HepG2 (cell line): ENCODE measurements around the gene RBMS2. TPM values are rescaled to one million over a fixed set of nuclear protein-coding genes. Genes with fewer than 3 reads are reported as not detected.

ENCODE experiments used
- ATAC-seq: fragments of 200-7000 bp; cut with Tn5 transposase; 3 replicates; pipeline ENCODE4 v1.9.1; 2020; ENCODE audit warnings: mild to moderate bottlenecking, moderate library complexity
- BruUV-seq: library from RNA; stranded (reverse); fragments of 400-500 nt; replicated peaks from 2 replicates; lab custom pipeline; 2021; lab: Mats Ljungman, UMichigan
- CTCF ChIA-PET: fragments of 300-600 bp; formaldehyde crosslinking; extraction: SDS; loops from one replicate; lab custom pipeline; 2021; ENCODE audit warnings: low total read pairs, inconsistent platforms, low intra/inter-chr PET ratio; lab: Yijun Ruan, JAX
- POLR2A ChIA-PET: fragments of 350-600 bp; sonication (Branson Sonifier 250); formaldehyde crosslinking; loops from one replicate; lab custom pipeline; 2020; ENCODE audit warnings: antibody characterized with exemption, inconsistent platforms; lab: Yijun Ruan, JAX
- DNase-seq: peaks from one replicate; pipeline ENCODE4 v3.0.0-alpha.2; 2015; ENCODE audit warnings: low spot score
- FAIRE-seq: peaks from 3 replicates; lab custom pipeline; 2011; peaks lifted over from hg19 to GRCh38; lab: Jason Lieb, UNC
- H2AFZ ChIP-seq: one replicate; pipeline ENCODE4 v1.6.1; 2011; ENCODE audit warnings: low read length, inconsistent platforms
- H3K27ac ChIP-seq: fragments of 300-600 bp; 3 replicates; pipeline ENCODE4 v1.8.0; 2011; ENCODE audit warnings: mixed run types, mild to moderate bottlenecking, mixed read lengths, low read length, inconsistent platforms; ENCODE audit not compliant: insufficient read depth; ENCODE audit errors: extremely low read length
- H3K27me3 ChIP-seq, 2 experiments: fragments of 200-600 bp in 1 of 2; 2 replicates in 1 of 2; 3 replicates in 1 of 2; pipeline versions ENCODE4 v1.6.0 to v1.8.0; 2011; ENCODE audit warnings: low read length in 2 of 2, mild to moderate bottlenecking in 2 of 2, moderate library complexity in 2 of 2, inconsistent platforms in 1 of 2; ENCODE audit not compliant: insufficient read depth in 2 of 2, control insufficient read depth in 1 of 2
- H3K36me3 ChIP-seq, 2 experiments: fragments of 200-600 bp in 1 of 2; replicated peaks in 1 of 2; 2 replicates in 1 of 2; 3 replicates in 1 of 2; pipeline versions ENCODE4 v1.5.1 to v1.8.0; 2011; ENCODE audit warnings: low read length in 2 of 2, inconsistent platforms in 1 of 2; ENCODE audit not compliant: insufficient read depth in 2 of 2, control insufficient read depth in 1 of 2
- H3K4me1 ChIP-seq: 2 replicates; pipeline ENCODE4 v1.5.1; 2012; ENCODE audit warnings: low read length, inconsistent platforms; ENCODE audit not compliant: insufficient read depth
- H3K4me2 ChIP-seq: 2 replicates; pipeline ENCODE4 v1.6.0; 2011; ENCODE audit warnings: low read depth, low read length, inconsistent platforms
- H3K4me3 ChIP-seq, 3 experiments: fragments of 200-600 bp in 1 of 3; sonication (generic), shearing (Covaris generic) in 1 of 3; replicated peaks in 1 of 3; 2 replicates each; pipeline ENCODE4 v1.5.1; 2011 to 2016; ENCODE audit warnings: low read length in 3 of 3, inconsistent platforms in 2 of 3, low read depth in 2 of 3, mild to moderate bottlenecking in 2 of 3, control low read depth in 1 of 3, mixed read lengths in 1 of 3; ENCODE audit not compliant: insufficient read depth in 1 of 3
- H3K79me2 ChIP-seq: one replicate; pipeline ENCODE4 v1.6.1; 2011; ENCODE audit warnings: low read length, inconsistent platforms; ENCODE audit not compliant: insufficient read depth
- H3K9ac ChIP-seq: 2 replicates; pipeline ENCODE4 v1.6.0; 2011; ENCODE audit warnings: mild to moderate bottlenecking, low read depth, low read length, inconsistent platforms; ENCODE audit not compliant: insufficient read depth
- H3K9me3 ChIP-seq: 2 replicates; pipeline ENCODE4 v1.5.1; 2012; ENCODE audit warnings: mild to moderate bottlenecking, low read length
- H4K20me1 ChIP-seq: 2 replicates; pipeline ENCODE4 v1.6.0; 2011; ENCODE audit warnings: inconsistent platforms, mild to moderate bottlenecking, low read length, moderate library complexity; ENCODE audit not compliant: insufficient read depth
- TFDP2 ChIP-seq: sonication (generic); formaldehyde crosslinking; IDR thresholded peaks from 2 replicates; pipeline ENCODE4 v1.4.0; 2020; ENCODE audit warnings: missing genetic modification reagents
- THAP8 ChIP-seq: sonication (generic); formaldehyde crosslinking; IDR thresholded peaks from 2 replicates; pipeline ENCODE4 v1.5.1; 2020; ENCODE audit warnings: missing genetic modification reagents, mild to moderate bottlenecking, borderline replicate concordance
- ZNF256 ChIP-seq: sonication (generic); formaldehyde crosslinking; conservative IDR thresholded peaks from 2 replicates; pipeline ENCODE4 v1.4.0; 2020; ENCODE audit warnings: missing genetic modification reagents
- ZNF549 ChIP-seq: sonication (generic); formaldehyde crosslinking; IDR thresholded peaks from 2 replicates; pipeline ENCODE4 v1.5.0; 2020; ENCODE audit warnings: missing genetic modification reagents
- ZNF574 ChIP-seq: sonication (generic); formaldehyde crosslinking; IDR thresholded peaks from 2 replicates; pipeline ENCODE4 v1.4.0; 2020; ENCODE audit warnings: missing genetic modification reagents
- ZNF670 ChIP-seq: sonication (generic); formaldehyde crosslinking; IDR thresholded peaks from 2 replicates; pipeline ENCODE4 v1.8.0; 2022; ENCODE audit warnings: mild to moderate bottlenecking, missing genetic modification reagents, borderline replicate concordance
- ZNF878 ChIP-seq: sonication (generic); formaldehyde crosslinking; IDR thresholded peaks from 2 replicates; pipeline ENCODE4 v1.8.1; 2023; ENCODE audit warnings: mild to moderate bottlenecking, missing genetic modification reagents, moderate library complexity
- WGBS: methylation state at CpG from one replicate; pipeline ENCODE4 v1.1.6; 2017; ENCODE audit warnings: low lambda C conversion rate; 5-methylcytosine and 5-hydroxymethylcytosine counted together
- in situ Hi-C: cut with HindIII; loops from 2 replicates; pipeline ENCODE4 v1.10.0; 2017; ENCODE audit warnings: low pct_unique_long_range_greater_than_20kb; ENCODE audit not compliant: extremely low pct_ligation_motif_present
- intact Hi-C: fragments of 100-400 bp; cut with micrococcal nuclease; formaldehyde crosslinking; loops from one replicate; pipeline ENCODE4 v1.10.0; 2022; ENCODE audit not compliant: unreplicated experiment
- polyA plus RNA-seq, 8 experiments: library from polyadenylated mRNA; depleted of rRNA in 3 of 8; stranded (reverse) in 7 of 8; unstranded in 1 of 8; fragments of >200 nt; fragmentation: Illumina TruSeq in 4 of 8; extraction: Trizol in 4 of 8; gene quantifications; 2 replicates each; pipeline versions ENCODE4 v1.2.1 to v1.2.3, GENCODE V29; 2011 to 2016; ENCODE audit warnings: low read depth in 4 of 8, missing spikeins in 1 of 8, mixed read lengths in 1 of 8; ENCODE audit not compliant: insufficient read depth in 1 of 8
- total RNA-seq, 5 experiments: library from RNA; depleted of rRNA; stranded (reverse); fragments of >200 nt; fragmentation: Illumina TruSeq; extraction: Trizol; gene quantifications; 2 replicates each; pipeline ENCODE4 v1.2.3, GENCODE V29; 2016; ENCODE audit warnings: low read depth in 1 of 5
- TF ChIP-seq, protein P1 (sequence below): IDR thresholded peaks from 2 replicates; pipeline ENCODE4 v1.6.1; 2016; ENCODE audit warnings: low read depth, missing genetic modification reagents, missing compliant biosample characterization
- TF ChIP-seq, protein P2 (sequence below): sonication (generic); formaldehyde crosslinking; IDR thresholded peaks from 2 replicates; pipeline ENCODE4 v1.5.0; 2020; ENCODE audit warnings: missing genetic modification reagents
- TF ChIP-seq, protein P3 (sequence below): sonication (generic); formaldehyde crosslinking; IDR thresholded peaks from 2 replicates; pipeline ENCODE4 v1.4.0; 2020; ENCODE audit warnings: missing genetic modification reagents, mild to moderate bottlenecking, borderline replicate concordance

Gene RBMS2
- total and polyA plus RNA-seq, 2 of the 13 experiments (the other 11 are each of a cell fraction or from before 2014, with no cell fraction given) = 0.53 to 7.4 TPM

- H3K9ac ChIP-seq = no peak overlapping the region
- peaks cover 27% of the 10 kb centered on the region for H3K4me1 ChIP-seq
- no peak overlapping the region for H2AFZ ChIP-seq
- DNase-seq (peak; percentile 22), FAIRE-seq (no peak), ATAC-seq (no peak)
- H3K27me3 ChIP-seq = no peaks in the 10 kb centered on the region; a peak in 1 of 5 replicates
- no peaks in the 10 kb centered on the region for H3K36me3 ChIP-seq
- in situ Hi-C loops = loop anchor here (10.0 kb wide), 1 partner anchor 57 kb away; no protein-coding TSS in a partner anchor
- BruUV-seq = no TSS peak
- no peaks in the 10 kb centered on the region for H3K9me3 ChIP-seq
- H3K4me2 ChIP-seq = no peak overlapping the region
- H4K20me1 ChIP-seq = no peaks in the 10 kb centered on the region
- CTCF ChIA-PET = no interaction called here
- WGBS = 45% methylated on average over 2 of the region's 2 CpGs
- H3K4me3 ChIP-seq = no peak overlapping the region
- POLR2A ChIA-PET = no interaction called here
- H3K27ac ChIP-seq = no peak overlapping the region
- H3K79me2 ChIP-seq = no peaks in the 10 kb centered on the region
- intact Hi-C loops = no loop called here
- TF ChIP-seq, protein P1, sequence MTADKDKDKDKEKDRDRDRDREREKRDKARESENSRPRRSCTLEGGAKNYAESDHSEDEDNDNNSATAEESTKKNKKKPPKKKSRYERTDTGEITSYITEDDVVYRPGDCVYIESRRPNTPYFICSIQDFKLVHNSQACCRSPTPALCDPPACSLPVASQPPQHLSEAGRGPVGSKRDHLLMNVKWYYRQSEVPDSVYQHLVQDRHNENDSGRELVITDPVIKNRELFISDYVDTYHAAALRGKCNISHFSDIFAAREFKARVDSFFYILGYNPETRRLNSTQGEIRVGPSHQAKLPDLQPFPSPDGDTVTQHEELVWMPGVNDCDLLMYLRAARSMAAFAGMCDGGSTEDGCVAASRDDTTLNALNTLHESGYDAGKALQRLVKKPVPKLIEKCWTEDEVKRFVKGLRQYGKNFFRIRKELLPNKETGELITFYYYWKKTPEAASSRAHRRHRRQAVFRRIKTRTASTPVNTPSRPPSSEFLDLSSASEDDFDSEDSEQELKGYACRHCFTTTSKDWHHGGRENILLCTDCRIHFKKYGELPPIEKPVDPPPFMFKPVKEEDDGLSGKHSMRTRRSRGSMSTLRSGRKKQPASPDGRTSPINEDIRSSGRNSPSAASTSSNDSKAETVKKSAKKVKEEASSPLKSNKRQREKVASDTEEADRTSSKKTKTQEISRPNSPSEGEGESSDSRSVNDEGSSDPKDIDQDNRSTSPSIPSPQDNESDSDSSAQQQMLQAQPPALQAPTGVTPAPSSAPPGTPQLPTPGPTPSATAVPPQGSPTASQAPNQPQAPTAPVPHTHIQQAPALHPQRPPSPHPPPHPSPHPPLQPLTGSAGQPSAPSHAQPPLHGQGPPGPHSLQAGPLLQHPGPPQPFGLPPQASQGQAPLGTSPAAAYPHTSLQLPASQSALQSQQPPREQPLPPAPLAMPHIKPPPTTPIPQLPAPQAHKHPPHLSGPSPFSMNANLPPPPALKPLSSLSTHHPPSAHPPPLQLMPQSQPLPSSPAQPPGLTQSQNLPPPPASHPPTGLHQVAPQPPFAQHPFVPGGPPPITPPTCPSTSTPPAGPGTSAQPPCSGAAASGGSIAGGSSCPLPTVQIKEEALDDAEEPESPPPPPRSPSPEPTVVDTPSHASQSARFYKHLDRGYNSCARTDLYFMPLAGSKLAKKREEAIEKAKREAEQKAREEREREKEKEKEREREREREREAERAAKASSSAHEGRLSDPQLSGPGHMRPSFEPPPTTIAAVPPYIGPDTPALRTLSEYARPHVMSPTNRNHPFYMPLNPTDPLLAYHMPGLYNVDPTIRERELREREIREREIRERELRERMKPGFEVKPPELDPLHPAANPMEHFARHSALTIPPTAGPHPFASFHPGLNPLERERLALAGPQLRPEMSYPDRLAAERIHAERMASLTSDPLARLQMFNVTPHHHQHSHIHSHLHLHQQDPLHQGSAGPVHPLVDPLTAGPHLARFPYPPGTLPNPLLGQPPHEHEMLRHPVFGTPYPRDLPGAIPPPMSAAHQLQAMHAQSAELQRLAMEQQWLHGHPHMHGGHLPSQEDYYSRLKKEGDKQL (CRISPR knock-in tag) = no peak
- TF ChIP-seq ZNF256 (CRISPR knock-in tag) (no peak), ZNF878 (CRISPR knock-in tag) (no peak), THAP8 (CRISPR knock-in tag) (no peak), TFDP2 (CRISPR knock-in tag) (no peak), ZNF549 (no peak), ZNF670 (CRISPR knock-in tag) (no peak), ZNF574 (CRISPR knock-in tag) (no peak)
- TF ChIP-seq, protein P2, sequence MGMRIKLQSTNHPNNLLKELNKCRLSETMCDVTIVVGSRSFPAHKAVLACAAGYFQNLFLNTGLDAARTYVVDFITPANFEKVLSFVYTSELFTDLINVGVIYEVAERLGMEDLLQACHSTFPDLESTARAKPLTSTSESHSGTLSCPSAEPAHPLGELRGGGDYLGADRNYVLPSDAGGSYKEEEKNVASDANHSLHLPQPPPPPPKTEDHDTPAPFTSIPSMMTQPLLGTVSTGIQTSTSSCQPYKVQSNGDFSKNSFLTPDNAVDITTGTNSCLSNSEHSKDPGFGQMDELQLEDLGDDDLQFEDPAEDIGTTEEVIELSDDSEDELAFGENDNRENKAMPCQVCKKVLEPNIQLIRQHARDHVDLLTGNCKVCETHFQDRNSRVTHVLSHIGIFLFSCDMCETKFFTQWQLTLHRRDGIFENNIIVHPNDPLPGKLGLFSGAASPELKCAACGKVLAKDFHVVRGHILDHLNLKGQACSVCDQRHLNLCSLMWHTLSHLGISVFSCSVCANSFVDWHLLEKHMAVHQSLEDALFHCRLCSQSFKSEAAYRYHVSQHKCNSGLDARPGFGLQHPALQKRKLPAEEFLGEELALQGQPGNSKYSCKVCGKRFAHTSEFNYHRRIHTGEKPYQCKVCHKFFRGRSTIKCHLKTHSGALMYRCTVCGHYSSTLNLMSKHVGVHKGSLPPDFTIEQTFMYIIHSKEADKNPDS (CRISPR knock-in tag) = no peak
- TF ChIP-seq, protein P3, sequence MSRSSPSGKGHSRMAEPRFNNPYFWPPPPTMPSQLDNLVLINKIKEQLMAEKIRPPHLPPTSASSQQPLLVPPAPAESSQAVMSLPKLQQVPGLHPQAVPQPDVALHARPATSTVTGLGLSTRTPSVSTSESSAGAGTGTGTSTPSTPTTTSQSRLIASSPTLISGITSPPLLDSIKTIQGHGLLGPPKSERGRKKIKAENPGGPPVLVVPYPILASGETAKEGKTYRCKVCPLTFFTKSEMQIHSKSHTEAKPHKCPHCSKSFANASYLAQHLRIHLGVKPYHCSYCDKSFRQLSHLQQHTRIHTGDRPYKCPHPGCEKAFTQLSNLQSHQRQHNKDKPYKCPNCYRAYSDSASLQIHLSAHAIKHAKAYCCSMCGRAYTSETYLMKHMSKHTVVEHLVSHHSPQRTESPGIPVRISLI (CRISPR knock-in tag) = no peak
These were observed 3.8 kb upstream of the RBMS2 start for GRCh38 chr12:56517854-56518253.
